Measurements from ENCODE around the gene SRA1.

Gene SRA1

GRCh38 chr5:140549237-140550144 is 7.8 kb downstream of the SRA1 start:
- DNase-seq, result peak; percentile 57 to 68

- DNase-seq, result no peak
These were observed 8.5 kb downstream of the SRA1 start for GRCh38 chr5:140548791-140549190.

- DNase-seq, result no peak
These were observed 9.0 kb downstream of the SRA1 start for GRCh38 chr5:140548300-140548688.

- peak; percentile 93 to 95 for DNase-seq
These were observed 9.6 kb downstream of the SRA1 start, which contains the start of gene EIF4EBP3 for GRCh38 chr5:140547508-140548299. EIF4EBP3 (plus strand) TSS chr5:140547662; CDS start chr5:140547738, 76 bp downstream.

GRCh38 chr5:140546851-140547507 is 10.3 kb downstream of the SRA1 start:
- no peak for DNase-seq

GRCh38 chr5:140545606-140546005 is 11.7 kb downstream of the SRA1 start:
- DNase-seq, result no peak

- no peak for DNase-seq
These were observed 12.3 kb downstream of the SRA1 start for GRCh38 chr5:140544986-140545385.

- no peak for DNase-seq
These were observed 14.3 kb downstream of the SRA1 start for GRCh38 chr5:140542972-140543371.

- no peak for DNase-seq
These were observed 17.0 kb downstream of the SRA1 start for GRCh38 chr5:140540227-140540626.

GRCh38 chr5:140524003-140524402 is 33.3 kb downstream of the SRA1 start:
- no peak for DNase-seq

- DNase-seq, result no peak
These were observed 44.1 kb downstream of the SRA1 start for GRCh38 chr5:140513124-140513523.

- DNase-seq, result no peak
These were observed 47.4 kb downstream of the SRA1 start for GRCh38 chr5:140509898-140510297.

GRCh38 chr5:140502834-140503233 is 54.4 kb downstream of the SRA1 start:
- no peak for DNase-seq

Measured in Kasumi-1 (cell line).